Measurements from ENCODE around the gene ELAC2. TPM values are rescaled to one million over a fixed set of nuclear protein-coding genes. Genes with fewer than 3 reads are reported as not detected.

ELAC2 gene
- total RNA-seq, 1 donor from 2014 or later: 63.6 TPM

DNA sequence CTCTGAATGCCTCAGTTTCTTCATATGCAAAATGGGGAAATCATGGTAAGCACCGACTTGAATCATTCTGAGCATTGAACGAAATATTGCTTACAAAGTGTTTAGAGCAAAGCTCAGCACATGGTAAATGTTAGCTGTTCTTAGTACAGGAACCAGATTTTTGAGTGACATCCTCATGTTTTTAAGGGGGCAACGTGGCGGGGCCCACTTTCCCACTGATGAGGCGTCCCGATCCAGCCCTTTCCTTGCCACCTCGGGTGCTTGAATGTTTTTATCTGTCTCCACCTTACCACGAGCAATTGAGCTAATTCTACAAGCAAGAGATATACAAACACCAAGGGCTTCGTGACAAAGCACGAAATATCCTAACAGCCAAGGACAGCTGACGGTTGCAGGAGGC is 49.9 kb downstream of the ELAC2 start:
- intact Hi-C loops (cut with DNase I): no loop called here
- DNase-seq (ENCODE audit: missing footprints): no peak
- ATAC-seq: no peak

DNA sequence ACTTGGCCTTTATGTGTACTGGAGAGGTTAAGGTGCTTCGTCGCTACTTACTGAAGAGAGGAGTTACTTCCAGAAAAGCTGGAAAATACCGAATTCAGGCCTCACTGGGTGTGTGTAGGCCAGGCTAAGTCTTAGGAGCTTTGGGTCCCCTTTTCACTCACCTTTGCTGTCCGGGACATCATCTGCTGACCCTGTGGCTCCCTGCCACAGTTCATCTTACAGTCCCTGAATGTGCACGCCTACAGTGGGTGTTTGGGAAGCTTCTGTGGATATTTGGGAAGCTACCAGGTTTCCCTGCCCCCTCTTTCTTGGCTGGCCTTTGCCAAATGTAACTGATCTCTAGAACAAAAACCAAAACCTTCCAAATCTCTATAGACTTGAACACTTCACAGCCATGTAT is 51.4 kb downstream of the ELAC2 start:
- intact Hi-C loops (cut with DNase I): no loop called here
- DNase-seq (ENCODE audit: missing footprints) (no peak), ATAC-seq (no peak)

DNA sequence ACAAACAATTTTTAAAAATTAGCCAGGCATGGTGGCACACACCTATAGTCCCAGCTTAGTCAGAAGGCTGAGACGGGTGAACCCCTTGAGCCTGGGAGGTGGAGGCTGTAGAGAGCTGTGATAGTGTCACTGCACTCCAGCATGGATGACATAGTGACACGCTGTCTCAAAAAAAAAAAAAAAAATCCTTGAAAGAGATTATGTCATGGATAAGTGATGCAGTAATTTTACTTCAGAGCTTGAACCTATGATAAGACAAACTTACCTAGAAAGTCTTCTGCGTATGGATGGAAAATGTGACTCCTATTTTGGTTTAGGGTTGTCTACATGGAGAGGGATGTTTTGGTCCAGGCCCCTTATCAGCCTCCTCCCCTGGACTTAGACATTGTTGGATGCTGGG is 51.8 kb downstream of the ELAC2 start:
- DNase-seq (ENCODE audit: missing footprints) (no peak), ATAC-seq (no peak)
- intact Hi-C loops (cut with DNase I): no loop called here

GRCh38 chr17:12964840-12965239 is 53.0 kb downstream of the ELAC2 start:
- DNase-seq (ENCODE audit: missing footprints) (no peak), ATAC-seq (no peak)
- intact Hi-C loops (cut with DNase I): no loop called here

- DNase-seq (ENCODE audit: missing footprints) (no peak), ATAC-seq (no peak)
- intact Hi-C loops (cut with DNase I): no loop called here
These were observed 53.7 kb downstream of the ELAC2 start for GRCh38 chr17:12964162-12964561.

GRCh38 chr17:12963505-12963904 is 54.3 kb downstream of the ELAC2 start:
- intact Hi-C loops (cut with DNase I): no loop called here
- DNase-seq (ENCODE audit: missing footprints): no peak
- ATAC-seq: no peak

DNA sequence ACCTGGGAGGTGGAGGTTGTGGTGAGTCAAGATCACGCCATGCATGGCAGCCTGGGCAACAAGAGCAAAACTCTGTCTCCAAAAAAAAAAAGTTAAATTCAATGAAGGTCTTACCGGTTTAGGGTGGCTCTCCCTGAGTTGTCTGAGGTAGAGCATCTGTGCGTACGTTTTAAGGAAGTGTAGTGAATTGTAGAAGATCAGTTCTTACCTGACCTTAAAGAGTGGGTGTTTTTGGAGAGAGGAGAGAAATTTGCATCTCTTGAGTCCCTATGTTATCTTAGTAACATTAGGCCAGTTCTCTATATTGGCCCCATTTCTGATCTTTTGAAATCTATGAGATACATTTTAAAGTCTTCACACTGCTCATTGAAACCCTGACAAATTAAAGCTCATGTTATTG is 56.2 kb downstream of the ELAC2 start:
- no peak for ATAC-seq
- no peak for DNase-seq (ENCODE audit: missing footprints)
- intact Hi-C loops (cut with DNase I): no loop called here

- no peak for DNase-seq (ENCODE audit: missing footprints)
- no peak for ATAC-seq
These were observed 58.4 kb downstream of the ELAC2 start for GRCh38 chr17:12959441-12959840.

GRCh38 chr17:12958786-12959185 is 59.0 kb downstream of the ELAC2 start:
- DNase-seq (ENCODE audit: missing footprints) (no peak), ATAC-seq (no peak)
- intact Hi-C loops (cut with DNase I): no loop called here

More at GRCh38 chr17:12959441-12959840, 58.4 kb downstream of the ELAC2 start:
- intact Hi-C loops (cut with DNase I): no loop called here

- ATAC-seq (no peak), DNase-seq (ENCODE audit: missing footprints) (no peak)
- intact Hi-C loops (cut with DNase I): no loop called here
These were observed 62.3 kb downstream of the ELAC2 start for GRCh38 chr17:12955521-12955920.

DNA sequence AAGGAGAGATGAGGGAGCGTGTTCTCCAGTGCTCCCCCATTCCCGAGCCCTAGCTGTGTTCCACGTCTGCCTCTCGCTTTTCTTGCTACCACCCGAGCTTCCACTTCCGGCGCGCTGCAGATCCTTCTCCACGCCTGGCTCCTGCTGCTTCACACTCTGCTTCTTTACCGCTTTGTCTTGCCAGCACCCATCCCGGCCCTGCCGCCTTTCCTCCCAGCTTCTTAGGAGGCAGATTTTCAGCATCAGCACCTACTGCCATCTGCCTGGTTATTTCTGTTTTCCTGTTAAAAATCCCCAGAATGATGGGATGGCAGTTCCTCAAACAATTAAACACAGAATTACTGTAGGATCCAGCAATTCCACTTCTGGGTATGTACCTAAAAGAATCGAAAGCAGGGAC is 64.7 kb downstream of the ELAC2 start:
- ATAC-seq: no peak
- intact Hi-C loops (cut with DNase I): no loop called here
- no peak for DNase-seq (ENCODE audit: missing footprints)

GRCh38 chr17:12952012-12952411 is 65.8 kb downstream of the ELAC2 start:
- no peak for ATAC-seq
- intact Hi-C loops (cut with DNase I): no loop called here
- no peak for DNase-seq (ENCODE audit: missing footprints)

GRCh38 chr17:12947047-12947446 is 70.8 kb downstream of the ELAC2 start:
- ATAC-seq (no peak), DNase-seq (ENCODE audit: missing footprints) (no peak)
- intact Hi-C loops (cut with DNase I): no loop called here

Other genes starting within 250 kb of the ELAC2 start
- gene ARHGAP44, start 228.5 kb downstream of the ELAC2 start, total RNA-seq: 8.6 TPM

All from Right ventricle myocardium inferior (tissue), 1 donor.